Activated T-cell treated with anti-CD3 and anti-CD28 coated beads for 4 hours (primary cell): Measurements from ENCODE around the gene IL19.
A peak's percentile ranks its signal among the peaks of the same experiment; 100 is the strongest.

Experiments
- DNase-seq: peaks from one replicate; pipeline ENCODE4 v3.0.0-alpha.2; 2020

Gene IL19

GRCh38 chr1:206801467-206801866, 30.9 kb downstream of the IL19 start:
- DNase-seq, result no peak

- no peak for DNase-seq
Observed at GRCh38 chr1:206802401-206802800, 31.8 kb downstream of the IL19 start.

- peak; percentile 58 for DNase-seq
Observed at GRCh38 chr1:206803221-206803730, 32.7 kb downstream of the IL19 start.

GRCh38 chr1:206804156-206804737, 33.7 kb downstream of the IL19 start:
- no peak for DNase-seq

- no peak for DNase-seq
Observed at GRCh38 chr1:206805357-206805756, 34.8 kb downstream of the IL19 start.

GRCh38 chr1:206808615-206809014, 38.0 kb downstream of the IL19 start:
- no peak for DNase-seq

GRCh38 chr1:206809504-206810084, 39.0 kb downstream of the IL19 start:
- no peak for DNase-seq

GRCh38 chr1:206812471-206812870, 41.9 kb downstream of the IL19 start:
- DNase-seq, result no peak

- DNase-seq, result no peak
Observed at GRCh38 chr1:206814716-206815341, 44.3 kb downstream of the IL19 start.

- DNase-seq, result no peak
Observed at GRCh38 chr1:206816390-206817287, 46.1 kb downstream of the IL19 start.

- DNase-seq, result no peak
Observed at GRCh38 chr1:206821493-206821892, 50.9 kb downstream of the IL19 start.

- DNase-seq, result no peak
Observed at GRCh38 chr1:206823727-206824126, 53.2 kb downstream of the IL19 start.

GRCh38 chr1:206824331-206824730, 53.8 kb downstream of the IL19 start:
- no peak for DNase-seq

- no peak for DNase-seq
Observed at GRCh38 chr1:206826394-206826793, 55.8 kb downstream of the IL19 start.

- DNase-seq, result no peak
Observed at GRCh38 chr1:206828061-206828460, 57.5 kb downstream of the IL19 start.

- no peak for DNase-seq
Observed at GRCh38 chr1:206828765-206829164, 58.2 kb downstream of the IL19 start.

- no peak for DNase-seq
Observed at GRCh38 chr1:206829282-206829681, 58.7 kb downstream of the IL19 start.

GRCh38 chr1:206829875-206830274, 59.3 kb downstream of the IL19 start:
- DNase-seq, result no peak

- DNase-seq, result no peak
Observed at GRCh38 chr1:206831650-206832049, 61.1 kb downstream of the IL19 start.

GRCh38 chr1:206832352-206832880, 61.8 kb downstream of the IL19 start:
- DNase-seq, result no peak

GRCh38 chr1:206833106-206833680, 62.6 kb downstream of the IL19 start:
- no peak for DNase-seq

GRCh38 chr1:206833801-206834200, 63.2 kb downstream of the IL19 start:
- no peak for DNase-seq

GRCh38 chr1:206834217-206834616, 63.6 kb downstream of the IL19 start:
- no peak for DNase-seq
